ENCODE measurements around the gene ZNRF2.
A peak's percentile ranks its signal among the peaks of the same experiment; 100 is the strongest.

Gene ZNRF2

DNA sequence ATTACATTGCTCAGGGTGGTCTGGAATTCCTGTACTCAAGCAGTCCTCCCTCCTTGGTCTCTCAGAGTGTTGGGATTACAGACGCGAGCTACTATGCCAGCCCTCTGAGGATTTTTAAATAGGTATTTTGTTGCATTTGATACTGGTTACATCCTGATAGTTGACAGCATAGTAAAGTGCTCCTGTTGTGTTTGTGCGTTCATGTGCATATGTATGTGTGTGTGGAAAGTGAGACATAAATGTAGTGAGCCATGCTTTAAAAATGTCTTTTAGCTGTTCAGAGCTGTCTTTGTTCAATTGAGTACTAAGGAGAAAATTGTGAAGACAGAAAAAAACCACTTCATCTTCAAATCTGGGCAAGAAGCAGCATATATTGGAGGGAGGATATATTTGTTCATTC, 27.8 kb downstream of the ZNRF2 start:
- peaks cover 28% of the 10 kb centered on the region for H3K4me1 ChIP-seq (ENCODE audit: insufficient read depth, poor library complexity, severe bottlenecking)
- H3K27me3 ChIP-seq (ENCODE audit: insufficient read depth, poor library complexity, severe bottlenecking), result no peaks in the 10 kb centered on the region
- H3K27ac ChIP-seq (ENCODE audit: poor library complexity, severe bottlenecking), result no peak overlapping the region
- DNase-seq (ENCODE audit: low spot score), result no peak
- H3K4me3 ChIP-seq (ENCODE audit: severe bottlenecking), result no peak overlapping the region
- no peaks in the 10 kb centered on the region for H3K36me3 ChIP-seq (ENCODE audit: low read depth)
- TF ChIP-seq, protein P1, sequence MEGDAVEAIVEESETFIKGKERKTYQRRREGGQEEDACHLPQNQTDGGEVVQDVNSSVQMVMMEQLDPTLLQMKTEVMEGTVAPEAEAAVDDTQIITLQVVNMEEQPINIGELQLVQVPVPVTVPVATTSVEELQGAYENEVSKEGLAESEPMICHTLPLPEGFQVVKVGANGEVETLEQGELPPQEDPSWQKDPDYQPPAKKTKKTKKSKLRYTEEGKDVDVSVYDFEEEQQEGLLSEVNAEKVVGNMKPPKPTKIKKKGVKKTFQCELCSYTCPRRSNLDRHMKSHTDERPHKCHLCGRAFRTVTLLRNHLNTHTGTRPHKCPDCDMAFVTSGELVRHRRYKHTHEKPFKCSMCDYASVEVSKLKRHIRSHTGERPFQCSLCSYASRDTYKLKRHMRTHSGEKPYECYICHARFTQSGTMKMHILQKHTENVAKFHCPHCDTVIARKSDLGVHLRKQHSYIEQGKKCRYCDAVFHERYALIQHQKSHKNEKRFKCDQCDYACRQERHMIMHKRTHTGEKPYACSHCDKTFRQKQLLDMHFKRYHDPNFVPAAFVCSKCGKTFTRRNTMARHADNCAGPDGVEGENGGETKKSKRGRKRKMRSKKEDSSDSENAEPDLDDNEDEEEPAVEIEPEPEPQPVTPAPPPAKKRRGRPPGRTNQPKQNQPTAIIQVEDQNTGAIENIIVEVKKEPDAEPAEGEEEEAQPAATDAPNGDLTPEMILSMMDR (IDR thresholded peaks at IDR 0.05; ENCODE audit: poor library complexity, severe bottlenecking), result no peak
- no peaks in the 10 kb centered on the region for H3K9me3 ChIP-seq (ENCODE audit: severe bottlenecking)
- no peak for ATAC-seq (ENCODE audit: low read depth)

DNA sequence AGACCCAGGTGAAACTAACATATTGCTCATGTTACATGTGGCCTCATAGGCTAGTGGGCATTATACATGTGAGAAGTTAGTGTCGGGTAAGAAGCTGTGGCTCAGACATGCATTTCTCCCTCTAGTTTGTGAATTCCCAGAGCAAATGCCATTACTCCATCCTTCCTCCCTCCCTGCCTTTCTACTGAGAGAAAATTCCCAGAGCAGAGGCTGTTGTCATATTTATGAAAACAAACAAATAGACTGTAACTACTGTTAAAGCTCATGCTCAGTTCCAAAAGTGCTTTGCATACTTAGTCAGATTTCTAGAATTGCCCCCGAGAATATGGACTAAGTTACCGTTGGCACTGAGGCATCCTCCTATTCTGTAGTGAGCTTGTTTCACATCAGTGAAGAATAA, 29.0 kb downstream of the ZNRF2 start:
- DNase-seq (ENCODE audit: low spot score) (no peak), ATAC-seq (ENCODE audit: low read depth) (no peak)
- Histone ChIP-seq H3K4me1 (ENCODE audit: insufficient read depth, poor library complexity, severe bottlenecking) (peaks cover 35% of the 10 kb centered on the region), H3K27ac (ENCODE audit: poor library complexity, severe bottlenecking) (no peak overlapping the region), H3K36me3 (ENCODE audit: low read depth) (no peaks in the 10 kb centered on the region), H3K4me3 (ENCODE audit: severe bottlenecking) (no peak overlapping the region), H3K9me3 (ENCODE audit: severe bottlenecking) (no peaks in the 10 kb centered on the region), H3K27me3 (ENCODE audit: insufficient read depth, poor library complexity, severe bottlenecking) (no peaks in the 10 kb centered on the region)
- TF ChIP-seq, protein P1 (IDR thresholded peaks at IDR 0.05; ENCODE audit: poor library complexity, severe bottlenecking), result no peak

DNA sequence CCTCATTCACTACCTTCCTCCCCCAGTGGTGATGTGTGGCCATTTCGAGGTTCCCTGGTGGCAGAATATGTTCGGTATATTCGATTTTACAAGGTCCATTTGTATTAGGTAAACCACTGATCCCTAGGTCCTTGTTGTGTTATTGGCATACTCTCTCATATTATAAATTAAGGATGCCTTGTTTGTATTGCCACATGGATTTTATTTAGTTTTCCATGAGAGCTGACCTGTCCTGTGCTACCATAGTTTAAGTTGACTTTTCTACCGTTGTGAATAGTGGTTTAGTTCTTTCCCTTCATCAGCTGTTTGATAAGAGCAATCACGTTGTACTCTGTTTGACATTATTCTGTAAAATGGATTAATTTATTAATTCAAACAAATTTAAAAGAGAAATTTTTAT, 29.4 kb downstream of the ZNRF2 start:
- TF ChIP-seq, protein P1 (IDR thresholded peaks at IDR 0.05; ENCODE audit: poor library complexity, severe bottlenecking), result no peak
- Histone ChIP-seq H3K27me3 (ENCODE audit: insufficient read depth, poor library complexity, severe bottlenecking) (no peaks in the 10 kb centered on the region), H3K9me3 (ENCODE audit: severe bottlenecking) (no peaks in the 10 kb centered on the region), H3K4me1 (ENCODE audit: insufficient read depth, poor library complexity, severe bottlenecking) (peaks cover 35% of the 10 kb centered on the region), H3K4me3 (ENCODE audit: severe bottlenecking) (no peak overlapping the region), H3K27ac (ENCODE audit: poor library complexity, severe bottlenecking) (no peak overlapping the region), H3K36me3 (ENCODE audit: low read depth) (no peaks in the 10 kb centered on the region)
- DNase-seq (ENCODE audit: low spot score), result no peak
- no peak for ATAC-seq (ENCODE audit: low read depth)

DNA sequence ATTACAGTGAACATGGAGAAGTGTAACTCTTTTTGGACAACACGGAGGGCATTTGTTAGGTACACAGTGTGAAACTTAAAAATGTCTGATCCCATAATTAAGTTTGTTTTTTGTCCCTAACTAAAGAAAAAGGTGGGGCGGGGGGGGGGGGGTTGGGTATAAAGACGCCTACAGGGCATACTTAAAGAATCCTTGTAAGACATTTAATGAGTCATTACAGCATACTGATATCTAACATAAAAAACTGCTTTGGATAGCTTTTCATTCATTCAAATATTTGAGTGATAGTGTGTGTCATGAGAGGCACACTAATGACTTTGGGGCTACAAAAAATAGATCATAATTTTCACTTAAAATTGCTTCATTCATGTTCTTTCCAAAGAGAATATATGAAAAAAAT, 31.2 kb downstream of the ZNRF2 start:
- TF ChIP-seq, protein P1 (IDR thresholded peaks at IDR 0.05; ENCODE audit: poor library complexity, severe bottlenecking), result no peak
- Histone ChIP-seq H3K9me3 (ENCODE audit: severe bottlenecking) (no peaks in the 10 kb centered on the region), H3K4me1 (ENCODE audit: insufficient read depth, poor library complexity, severe bottlenecking) (peaks cover 44% of the 10 kb centered on the region), H3K36me3 (ENCODE audit: low read depth) (no peaks in the 10 kb centered on the region), H3K27me3 (ENCODE audit: insufficient read depth, poor library complexity, severe bottlenecking) (no peaks in the 10 kb centered on the region), H3K4me3 (ENCODE audit: severe bottlenecking) (no peak overlapping the region), H3K27ac (ENCODE audit: poor library complexity, severe bottlenecking) (peak overlapping the region; percentile 39)
- ATAC-seq (ENCODE audit: low read depth), result peak; percentile 44; the same call in 2 of the 3 replicates
- DNase-seq (ENCODE audit: low spot score), result no peak

DNA sequence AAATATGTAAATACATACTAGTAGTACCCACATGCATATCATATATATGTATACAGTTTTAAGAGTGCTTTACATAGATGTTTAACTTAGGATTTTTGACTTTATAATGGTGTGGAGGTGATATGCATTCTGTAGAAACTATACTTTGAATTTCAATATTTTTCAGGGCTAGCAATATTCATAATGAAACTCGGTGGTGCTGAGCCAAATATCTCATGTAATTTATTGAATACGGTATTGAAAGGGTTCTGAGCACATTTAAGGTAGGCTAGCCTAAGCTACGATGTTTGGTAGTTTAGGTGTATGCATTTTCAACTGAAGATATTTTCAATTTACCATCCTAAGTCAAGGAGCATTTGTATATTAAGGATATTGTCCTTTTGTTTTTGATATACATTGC, 36.0 kb downstream of the ZNRF2 start:
- no peaks in the 10 kb centered on the region for H3K36me3 ChIP-seq (ENCODE audit: low read depth)
- H3K4me1 ChIP-seq (ENCODE audit: insufficient read depth, poor library complexity, severe bottlenecking), result peaks cover 66% of the 10 kb centered on the region
- H3K9me3 ChIP-seq (ENCODE audit: severe bottlenecking), result no peaks in the 10 kb centered on the region
- H3K4me3 ChIP-seq (ENCODE audit: severe bottlenecking), result no peak overlapping the region
- H3K27ac ChIP-seq (ENCODE audit: poor library complexity, severe bottlenecking), result peak overlapping the region; percentile 79
- no peak for ATAC-seq (ENCODE audit: low read depth)
- TF ChIP-seq, protein P1 (IDR thresholded peaks at IDR 0.05; ENCODE audit: poor library complexity, severe bottlenecking), result no peak
- no peak for DNase-seq (ENCODE audit: low spot score)
- H3K27me3 ChIP-seq (ENCODE audit: insufficient read depth, poor library complexity, severe bottlenecking), result no peaks in the 10 kb centered on the region
